HL-60 (cell line): ENCODE results near the gene SNRNP70.

Experiments used
- DNase-seq, 2 experiments: peaks; one replicate each; pipeline ENCODE4 v3.0.0-alpha.2; 2010 to 2020; ENCODE audit warnings: low read depth in 1 of 2, low spot score in 1 of 2
- H3K27ac ChIP-seq: fragments of 250-450 bp; sonication (Bioruptor Pico); replicated peaks from 2 replicates; pipeline ENCODE4 v1.5.1; 2020; ENCODE audit warnings: mild to moderate bottlenecking, moderate library complexity
- H3K27me3 ChIP-seq: fragments of 250-450 bp; sonication (Bioruptor Pico); 2 replicates; pipeline ENCODE4 v1.5.1; 2021; ENCODE audit warnings: mild to moderate bottlenecking, moderate library complexity; ENCODE audit not compliant: insufficient read depth, poor library complexity, severe bottlenecking
- H3K4me3 ChIP-seq: replicated peaks from 2 replicates; pipeline ENCODE4 v1.5.1; 2011; ENCODE audit warnings: mild to moderate bottlenecking, control low read depth, low read length; ENCODE audit not compliant: insufficient read depth
- GABPA ChIP-seq: IDR thresholded peaks from 2 replicates; pipeline ENCODE4 v1.6.1; 2012; ENCODE audit warnings: low read depth
- POLR2AphosphoS5 ChIP-seq: IDR thresholded peaks from 2 replicates; pipeline ENCODE4 v1.6.1; 2012; ENCODE audit warnings: low read depth
- SPI1 ChIP-seq: IDR thresholded peaks from 2 replicates; pipeline ENCODE4 v1.6.1; 2012; ENCODE audit warnings: low read depth, mild to moderate bottlenecking, borderline replicate concordance
- TF ChIP-seq, protein P1 (sequence below): IDR thresholded peaks from 2 replicates; pipeline ENCODE4 v1.6.1; 2012; ENCODE audit warnings: low read depth; ENCODE audit not compliant: insufficient replicate concordance
- TF ChIP-seq, protein P2 (sequence below): IDR thresholded peaks from one replicate; pipeline ENCODE4 v1.5.1; 2011; ENCODE audit warnings: low read length, control low read depth, inconsistent platforms; ENCODE audit not compliant: insufficient read depth

Gene SNRNP70

DNA sequence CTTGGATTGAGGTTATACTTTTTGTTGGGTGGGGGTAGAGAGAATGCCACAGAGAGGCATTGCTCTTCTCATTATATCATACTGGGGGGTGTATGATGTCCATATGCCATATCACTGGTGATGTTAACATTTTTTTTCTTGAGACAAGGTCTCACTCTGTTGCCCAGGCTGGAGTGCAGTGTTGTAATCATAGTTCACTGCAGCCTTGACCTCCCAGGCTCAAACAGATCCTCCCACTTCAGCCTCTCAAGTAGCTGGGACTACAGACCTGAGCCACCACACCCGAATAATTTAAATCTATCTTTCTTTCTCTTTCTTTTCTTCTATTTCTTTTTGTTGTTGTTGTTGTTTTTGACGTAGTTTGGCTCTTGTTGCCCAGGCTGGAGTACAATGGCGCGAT, 4.9 kb upstream of the SNRNP70 start:
- TF ChIP-seq, protein P1, sequence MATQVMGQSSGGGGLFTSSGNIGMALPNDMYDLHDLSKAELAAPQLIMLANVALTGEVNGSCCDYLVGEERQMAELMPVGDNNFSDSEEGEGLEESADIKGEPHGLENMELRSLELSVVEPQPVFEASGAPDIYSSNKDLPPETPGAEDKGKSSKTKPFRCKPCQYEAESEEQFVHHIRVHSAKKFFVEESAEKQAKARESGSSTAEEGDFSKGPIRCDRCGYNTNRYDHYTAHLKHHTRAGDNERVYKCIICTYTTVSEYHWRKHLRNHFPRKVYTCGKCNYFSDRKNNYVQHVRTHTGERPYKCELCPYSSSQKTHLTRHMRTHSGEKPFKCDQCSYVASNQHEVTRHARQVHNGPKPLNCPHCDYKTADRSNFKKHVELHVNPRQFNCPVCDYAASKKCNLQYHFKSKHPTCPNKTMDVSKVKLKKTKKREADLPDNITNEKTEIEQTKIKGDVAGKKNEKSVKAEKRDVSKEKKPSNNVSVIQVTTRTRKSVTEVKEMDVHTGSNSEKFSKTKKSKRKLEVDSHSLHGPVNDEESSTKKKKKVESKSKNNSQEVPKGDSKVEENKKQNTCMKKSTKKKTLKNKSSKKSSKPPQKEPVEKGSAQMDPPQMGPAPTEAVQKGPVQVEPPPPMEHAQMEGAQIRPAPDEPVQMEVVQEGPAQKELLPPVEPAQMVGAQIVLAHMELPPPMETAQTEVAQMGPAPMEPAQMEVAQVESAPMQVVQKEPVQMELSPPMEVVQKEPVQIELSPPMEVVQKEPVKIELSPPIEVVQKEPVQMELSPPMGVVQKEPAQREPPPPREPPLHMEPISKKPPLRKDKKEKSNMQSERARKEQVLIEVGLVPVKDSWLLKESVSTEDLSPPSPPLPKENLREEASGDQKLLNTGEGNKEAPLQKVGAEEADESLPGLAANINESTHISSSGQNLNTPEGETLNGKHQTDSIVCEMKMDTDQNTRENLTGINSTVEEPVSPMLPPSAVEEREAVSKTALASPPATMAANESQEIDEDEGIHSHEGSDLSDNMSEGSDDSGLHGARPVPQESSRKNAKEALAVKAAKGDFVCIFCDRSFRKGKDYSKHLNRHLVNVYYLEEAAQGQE: no peak
- TF ChIP-seq, protein P2, sequence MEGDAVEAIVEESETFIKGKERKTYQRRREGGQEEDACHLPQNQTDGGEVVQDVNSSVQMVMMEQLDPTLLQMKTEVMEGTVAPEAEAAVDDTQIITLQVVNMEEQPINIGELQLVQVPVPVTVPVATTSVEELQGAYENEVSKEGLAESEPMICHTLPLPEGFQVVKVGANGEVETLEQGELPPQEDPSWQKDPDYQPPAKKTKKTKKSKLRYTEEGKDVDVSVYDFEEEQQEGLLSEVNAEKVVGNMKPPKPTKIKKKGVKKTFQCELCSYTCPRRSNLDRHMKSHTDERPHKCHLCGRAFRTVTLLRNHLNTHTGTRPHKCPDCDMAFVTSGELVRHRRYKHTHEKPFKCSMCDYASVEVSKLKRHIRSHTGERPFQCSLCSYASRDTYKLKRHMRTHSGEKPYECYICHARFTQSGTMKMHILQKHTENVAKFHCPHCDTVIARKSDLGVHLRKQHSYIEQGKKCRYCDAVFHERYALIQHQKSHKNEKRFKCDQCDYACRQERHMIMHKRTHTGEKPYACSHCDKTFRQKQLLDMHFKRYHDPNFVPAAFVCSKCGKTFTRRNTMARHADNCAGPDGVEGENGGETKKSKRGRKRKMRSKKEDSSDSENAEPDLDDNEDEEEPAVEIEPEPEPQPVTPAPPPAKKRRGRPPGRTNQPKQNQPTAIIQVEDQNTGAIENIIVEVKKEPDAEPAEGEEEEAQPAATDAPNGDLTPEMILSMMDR: no peak
- TF ChIP-seq SPI1: no peak
- TF ChIP-seq GABPA: no peak
- TF ChIP-seq POLR2AphosphoS5: no peak
- DNase-seq: no peak

DNA sequence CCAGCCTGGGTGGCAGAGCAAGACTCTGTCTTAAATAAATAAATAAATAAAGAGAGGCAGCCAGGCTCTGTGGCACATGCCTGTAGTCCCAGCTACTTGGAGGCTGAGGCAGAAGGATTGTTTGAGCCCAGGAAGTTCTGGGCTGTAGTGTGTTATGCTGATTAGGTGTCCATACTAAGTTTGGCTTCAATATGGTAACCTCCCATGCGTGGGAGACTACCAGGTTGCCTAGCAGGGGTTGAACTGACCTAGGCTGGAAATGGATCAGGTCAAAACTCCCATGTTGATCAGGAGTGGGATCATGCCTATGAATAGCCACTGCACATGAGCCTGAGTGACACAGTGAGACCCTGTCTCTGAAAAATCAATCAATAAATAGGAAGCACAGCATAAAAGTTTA, 4.0 kb upstream of the SNRNP70 start:
- Histone ChIP-seq H3K4me3 (no peak overlapping the region), H3K27ac (no peak overlapping the region), H3K27me3 (no peaks in the 10 kb centered on the region)
- TF ChIP-seq GABPA (no peak), POLR2AphosphoS5 (no peak), SPI1 (no peak)
- TF ChIP-seq, protein P2: no peak
- TF ChIP-seq, protein P1: no peak
- DNase-seq: no peak

More for the DNA sequence above, 4.9 kb upstream of the SNRNP70 start:
- Histone ChIP-seq H3K27ac (no peak overlapping the region), H3K4me3 (no peak overlapping the region), H3K27me3 (no peaks in the 10 kb centered on the region)

DNA sequence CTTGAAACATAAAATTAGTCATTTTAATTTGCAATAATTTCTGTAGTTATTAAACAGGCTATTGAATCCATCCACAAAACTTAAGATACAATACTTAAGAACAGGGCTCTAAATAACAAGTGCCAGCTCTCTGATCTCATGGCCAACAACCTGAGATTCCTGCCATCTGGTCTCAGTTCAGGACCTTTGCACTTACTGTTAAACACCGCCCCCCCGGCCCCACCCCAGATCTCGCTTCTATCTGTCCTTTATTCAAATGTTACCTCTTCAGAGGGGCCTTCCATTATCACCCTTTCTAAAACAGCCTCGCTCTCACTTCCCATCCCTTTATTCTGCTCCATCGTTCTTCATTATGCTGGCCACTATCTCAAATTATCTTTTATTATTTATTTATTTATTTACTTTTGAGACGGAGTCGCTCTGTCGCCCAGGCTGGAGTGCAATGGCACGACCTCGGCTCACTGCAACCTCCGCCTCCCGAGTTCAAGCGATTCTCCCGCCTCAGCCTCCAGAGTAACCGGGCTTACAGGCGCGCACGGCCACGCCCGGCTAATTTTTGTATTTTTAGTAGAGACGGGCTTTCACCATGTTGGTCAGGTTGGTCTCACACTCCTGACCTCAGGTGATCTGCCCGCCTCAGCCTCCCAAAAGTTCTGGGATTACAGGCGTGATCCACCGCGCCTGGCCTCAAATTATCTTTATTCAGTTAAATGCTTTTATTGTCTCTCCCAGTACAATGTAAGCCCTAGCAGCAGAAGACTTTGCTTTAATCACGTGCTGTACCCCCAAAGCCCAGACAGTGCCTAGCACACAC, 838 bp upstream of the SNRNP70 start:
- TF ChIP-seq SPI1: no peak
- no peak for TF ChIP-seq POLR2AphosphoS5
- TF ChIP-seq, protein P1: no peak
- TF ChIP-seq, protein P2: no peak
- no peak for TF ChIP-seq GABPA

More for the DNA sequence above, 838 bp upstream of the SNRNP70 start:
- no peaks in the 10 kb centered on the region for H3K27me3 ChIP-seq
- no peak for DNase-seq
- peak overlapping the region; percentile 95 for H3K27ac ChIP-seq
- H3K4me3 ChIP-seq: peak overlapping the region; percentile 94
